Measurements from ENCODE around the gene BLMH. TPM values are rescaled to one million over a fixed set of nuclear protein-coding genes. Genes with fewer than 3 reads are reported as not detected.
A peak's percentile ranks its signal among the peaks of the same experiment; 100 is the strongest.

Gene BLMH
- total and polyA plus RNA-seq, 2 experiments from 2014 or later = 36.4 to 58.7 TPM

DNA sequence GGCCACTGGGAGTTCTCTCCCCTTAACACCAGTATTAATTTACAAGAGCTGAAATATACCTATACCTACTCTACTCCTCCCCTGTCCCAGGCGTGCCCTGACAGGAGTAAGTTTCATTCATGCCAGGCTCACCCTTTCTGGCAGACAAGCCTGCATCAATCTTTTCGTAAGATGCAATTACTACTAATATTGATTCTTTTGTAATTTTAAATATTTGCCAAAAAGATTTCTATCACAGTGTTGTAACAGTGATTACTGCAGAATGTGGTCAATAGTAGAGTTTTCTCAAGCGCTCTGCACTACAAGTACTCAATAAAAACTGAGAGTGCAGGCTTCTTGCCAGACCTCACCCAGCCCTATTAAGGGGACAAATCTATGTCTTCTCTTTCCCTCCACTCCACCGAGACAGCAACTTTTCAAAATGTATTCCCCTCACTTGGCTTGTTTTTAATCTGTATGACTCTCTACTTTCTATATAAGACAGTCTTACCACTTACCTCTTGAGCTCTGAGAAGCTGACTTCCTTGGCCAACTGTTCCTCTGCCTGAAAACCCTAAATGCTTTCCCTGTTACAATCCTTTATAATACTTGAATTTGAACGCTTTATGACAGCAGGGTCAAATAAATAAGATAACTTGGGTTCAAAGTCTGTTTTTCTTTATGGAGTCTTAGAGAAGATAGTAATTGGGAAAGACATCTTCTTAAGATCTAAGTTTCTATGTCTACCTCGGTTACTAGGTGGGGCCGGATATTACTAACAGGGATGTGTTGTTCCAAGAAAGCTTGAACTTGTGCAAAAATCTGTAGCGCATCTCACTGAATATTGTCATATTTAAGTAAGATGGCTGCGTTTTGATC, 42.0 kb upstream of the BLMH start, which contains the start of gene TMIGD1 (continued):
- TF ChIP-seq, protein P1, sequence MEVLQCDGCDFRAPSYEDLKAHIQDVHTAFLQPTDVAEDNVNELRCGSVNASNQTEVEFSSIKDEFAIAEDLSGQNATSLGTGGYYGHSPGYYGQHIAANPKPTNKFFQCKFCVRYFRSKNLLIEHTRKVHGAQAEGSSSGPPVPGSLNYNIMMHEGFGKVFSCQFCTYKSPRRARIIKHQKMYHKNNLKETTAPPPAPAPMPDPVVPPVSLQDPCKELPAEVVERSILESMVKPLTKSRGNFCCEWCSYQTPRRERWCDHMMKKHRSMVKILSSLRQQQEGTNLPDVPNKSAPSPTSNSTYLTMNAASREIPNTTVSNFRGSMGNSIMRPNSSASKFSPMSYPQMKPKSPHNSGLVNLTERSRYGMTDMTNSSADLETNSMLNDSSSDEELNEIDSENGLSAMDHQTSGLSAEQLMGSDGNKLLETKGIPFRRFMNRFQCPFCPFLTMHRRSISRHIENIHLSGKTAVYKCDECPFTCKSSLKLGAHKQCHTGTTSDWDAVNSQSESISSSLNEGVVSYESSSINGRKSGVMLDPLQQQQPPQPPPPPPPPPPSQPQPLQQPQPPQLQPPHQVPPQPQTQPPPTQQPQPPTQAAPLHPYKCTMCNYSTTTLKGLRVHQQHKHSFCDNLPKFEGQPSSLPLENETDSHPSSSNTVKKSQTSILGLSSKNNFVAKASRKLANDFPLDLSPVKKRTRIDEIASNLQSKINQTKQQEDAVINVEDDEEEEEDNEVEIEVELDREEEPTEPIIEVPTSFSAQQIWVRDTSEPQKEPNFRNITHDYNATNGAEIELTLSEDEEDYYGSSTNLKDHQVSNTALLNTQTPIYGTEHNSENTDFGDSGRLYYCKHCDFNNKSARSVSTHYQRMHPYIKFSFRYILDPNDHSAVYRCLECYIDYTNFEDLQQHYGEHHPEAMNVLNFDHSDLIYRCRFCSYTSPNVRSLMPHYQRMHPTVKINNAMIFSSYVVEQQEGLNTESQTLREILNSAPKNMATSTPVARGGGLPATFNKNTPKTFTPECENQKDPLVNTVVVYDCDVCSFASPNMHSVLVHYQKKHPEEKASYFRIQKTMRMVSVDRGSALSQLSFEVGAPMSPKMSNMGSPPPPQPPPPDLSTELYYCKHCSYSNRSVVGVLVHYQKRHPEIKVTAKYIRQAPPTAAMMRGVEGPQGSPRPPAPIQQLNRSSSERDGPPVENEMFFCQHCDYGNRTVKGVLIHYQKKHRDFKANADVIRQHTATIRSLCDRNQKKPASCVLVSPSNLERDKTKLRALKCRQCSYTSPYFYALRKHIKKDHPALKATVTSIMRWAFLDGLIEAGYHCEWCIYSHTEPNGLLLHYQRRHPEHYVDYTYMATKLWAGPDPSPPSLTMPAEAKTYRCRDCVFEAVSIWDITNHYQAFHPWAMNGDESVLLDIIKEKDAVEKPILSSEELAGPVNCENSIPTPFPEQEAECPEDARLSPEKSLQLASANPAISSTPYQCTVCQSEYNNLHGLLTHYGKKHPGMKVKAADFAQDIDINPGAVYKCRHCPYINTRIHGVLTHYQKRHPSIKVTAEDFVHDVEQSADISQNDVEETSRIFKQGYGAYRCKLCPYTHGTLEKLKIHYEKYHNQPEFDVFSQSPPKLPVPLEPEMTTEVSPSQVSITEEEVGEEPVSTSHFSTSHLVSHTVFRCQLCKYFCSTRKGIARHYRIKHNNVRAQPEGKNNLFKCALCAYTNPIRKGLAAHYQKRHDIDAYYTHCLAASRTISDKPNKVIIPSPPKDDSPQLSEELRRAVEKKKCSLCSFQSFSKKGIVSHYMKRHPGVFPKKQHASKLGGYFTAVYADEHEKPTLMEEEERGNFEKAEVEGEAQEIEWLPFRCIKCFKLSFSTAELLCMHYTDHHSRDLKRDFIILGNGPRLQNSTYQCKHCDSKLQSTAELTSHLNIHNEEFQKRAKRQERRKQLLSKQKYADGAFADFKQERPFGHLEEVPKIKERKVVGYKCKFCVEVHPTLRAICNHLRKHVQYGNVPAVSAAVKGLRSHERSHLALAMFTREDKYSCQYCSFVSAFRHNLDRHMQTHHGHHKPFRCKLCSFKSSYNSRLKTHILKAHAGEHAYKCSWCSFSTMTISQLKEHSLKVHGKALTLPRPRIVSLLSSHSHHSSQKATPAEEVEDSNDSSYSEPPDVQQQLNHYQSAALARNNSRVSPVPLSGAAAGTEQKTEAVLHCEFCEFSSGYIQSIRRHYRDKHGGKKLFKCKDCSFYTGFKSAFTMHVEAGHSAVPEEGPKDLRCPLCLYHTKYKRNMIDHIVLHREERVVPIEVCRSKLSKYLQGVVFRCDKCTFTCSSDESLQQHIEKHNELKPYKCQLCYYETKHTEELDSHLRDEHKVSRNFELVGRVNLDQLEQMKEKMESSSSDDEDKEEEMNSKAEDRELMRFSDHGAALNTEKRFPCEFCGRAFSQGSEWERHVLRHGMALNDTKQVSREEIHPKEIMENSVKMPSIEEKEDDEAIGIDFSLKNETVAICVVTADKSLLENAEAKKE (CRISPR knock-in tag; IDR thresholded peaks at IDR 0.05) = no peak
- no peak for TF ChIP-seq POLR2AphosphoS5 (IDR thresholded peaks at IDR 0.05; ENCODE audit: low read depth)
- TF ChIP-seq, protein P2, sequence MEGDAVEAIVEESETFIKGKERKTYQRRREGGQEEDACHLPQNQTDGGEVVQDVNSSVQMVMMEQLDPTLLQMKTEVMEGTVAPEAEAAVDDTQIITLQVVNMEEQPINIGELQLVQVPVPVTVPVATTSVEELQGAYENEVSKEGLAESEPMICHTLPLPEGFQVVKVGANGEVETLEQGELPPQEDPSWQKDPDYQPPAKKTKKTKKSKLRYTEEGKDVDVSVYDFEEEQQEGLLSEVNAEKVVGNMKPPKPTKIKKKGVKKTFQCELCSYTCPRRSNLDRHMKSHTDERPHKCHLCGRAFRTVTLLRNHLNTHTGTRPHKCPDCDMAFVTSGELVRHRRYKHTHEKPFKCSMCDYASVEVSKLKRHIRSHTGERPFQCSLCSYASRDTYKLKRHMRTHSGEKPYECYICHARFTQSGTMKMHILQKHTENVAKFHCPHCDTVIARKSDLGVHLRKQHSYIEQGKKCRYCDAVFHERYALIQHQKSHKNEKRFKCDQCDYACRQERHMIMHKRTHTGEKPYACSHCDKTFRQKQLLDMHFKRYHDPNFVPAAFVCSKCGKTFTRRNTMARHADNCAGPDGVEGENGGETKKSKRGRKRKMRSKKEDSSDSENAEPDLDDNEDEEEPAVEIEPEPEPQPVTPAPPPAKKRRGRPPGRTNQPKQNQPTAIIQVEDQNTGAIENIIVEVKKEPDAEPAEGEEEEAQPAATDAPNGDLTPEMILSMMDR (conservative IDR thresholded peaks at IDR 0.05; ENCODE audit: low read depth in 2 of 2) = no peak
- TF ChIP-seq JUNB (IDR thresholded peaks at IDR 0.05; ENCODE audit: unreplicated experiment) = no peak

DNA sequence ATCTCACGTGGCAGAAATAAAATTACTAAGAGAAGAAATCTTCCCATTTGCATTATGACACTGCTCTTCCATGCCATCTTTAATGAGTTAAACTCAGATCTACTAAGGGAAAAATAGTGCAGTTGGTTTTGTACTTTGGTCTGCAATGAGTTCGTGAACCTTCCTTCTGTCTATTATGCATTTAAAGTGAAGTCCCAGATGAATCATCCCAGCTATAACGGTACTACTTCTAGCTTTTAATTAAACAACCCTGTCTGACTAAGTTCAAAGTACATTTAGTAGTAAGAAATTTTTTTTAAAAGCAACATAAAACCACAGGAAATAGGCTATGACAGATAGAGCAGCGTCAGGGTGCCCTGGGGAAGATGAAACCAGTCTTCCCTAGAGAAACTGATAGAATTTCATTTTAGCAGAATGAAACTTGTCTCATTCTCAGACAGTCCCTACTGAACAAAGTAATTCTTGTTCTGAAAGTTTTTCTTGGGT, 40.4 kb upstream of the BLMH start:
- Histone ChIP-seq H3K27me3 (ENCODE audit: insufficient read depth) (no peaks in the 10 kb centered on the region), H3K4me3 (no peak overlapping the region), H3F3A (replicated peaks; ENCODE audit: low read depth) (no peaks in the 10 kb centered on the region), H3K79me2 (replicated peaks; ENCODE audit: insufficient read depth) (no peaks in the 10 kb centered on the region), H3K36me3 (ENCODE audit: insufficient read depth) (no peaks in the 10 kb centered on the region), H4K20me1 (replicated peaks; ENCODE audit: insufficient read depth) (no peaks in the 10 kb centered on the region), H2AFZ (peak overlapping the region; percentile 53; the same call in 1 of the 2 replicates), H3K9me2 (ENCODE audit: insufficient read depth) (no peaks in the 10 kb centered on the region; the same call in 1 of the 2 replicates), H3K4me1 (ENCODE audit: insufficient read depth) (no peaks in the 10 kb centered on the region), H3K27ac (ENCODE audit: low read depth) (no peak overlapping the region), H3K4me2 (no peak overlapping the region)
- ATAC-seq (no peak), DNase-seq (ENCODE audit: low spot score) (no peak)
- Mint-ChIP-seq H3K36me3 (ENCODE audit: low read depth) (no peaks in the 10 kb centered on the region), H3K4me1 (no peaks in the 10 kb centered on the region), H3K4me3 (no peak overlapping the region), H3K9me3 (no peaks in the 10 kb centered on the region), H3K27me3 (ENCODE audit: insufficient read depth, low read depth, poor library complexity) (no peaks in the 10 kb centered on the region), H3K27ac (no peak overlapping the region)
- no peak for TF ChIP-seq CREB1 (CRISPR knock-in tag; IDR thresholded peaks at IDR 0.05; ENCODE audit: low read depth)
- TF ChIP-seq JUNB (IDR thresholded peaks at IDR 0.05; ENCODE audit: unreplicated experiment) = no peak
- TF ChIP-seq POLR2AphosphoS5 (IDR thresholded peaks at IDR 0.05; ENCODE audit: low read depth) = no peak
- TF ChIP-seq EZH2 (IDR thresholded peaks at IDR 0.05; ENCODE audit: low read depth, unreplicated experiment) = no peak
- TF ChIP-seq NANOG (IDR thresholded peaks at IDR 0.05; ENCODE audit: borderline replicate concordance) = no peak
- TF ChIP-seq, protein P3, sequence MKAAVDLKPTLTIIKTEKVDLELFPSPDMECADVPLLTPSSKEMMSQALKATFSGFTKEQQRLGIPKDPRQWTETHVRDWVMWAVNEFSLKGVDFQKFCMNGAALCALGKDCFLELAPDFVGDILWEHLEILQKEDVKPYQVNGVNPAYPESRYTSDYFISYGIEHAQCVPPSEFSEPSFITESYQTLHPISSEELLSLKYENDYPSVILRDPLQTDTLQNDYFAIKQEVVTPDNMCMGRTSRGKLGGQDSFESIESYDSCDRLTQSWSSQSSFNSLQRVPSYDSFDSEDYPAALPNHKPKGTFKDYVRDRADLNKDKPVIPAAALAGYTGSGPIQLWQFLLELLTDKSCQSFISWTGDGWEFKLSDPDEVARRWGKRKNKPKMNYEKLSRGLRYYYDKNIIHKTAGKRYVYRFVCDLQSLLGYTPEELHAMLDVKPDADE (IDR thresholded peaks at IDR 0.05) = no peak
